Measurements from ENCODE around the gene ATL1.
"Not testable (repeated sequence)": the region's sequence is repeated elsewhere in the genome, so short reads cannot be mapped to it uniquely, and the experiment has no call there.

The ATL1 gene

DNA sequence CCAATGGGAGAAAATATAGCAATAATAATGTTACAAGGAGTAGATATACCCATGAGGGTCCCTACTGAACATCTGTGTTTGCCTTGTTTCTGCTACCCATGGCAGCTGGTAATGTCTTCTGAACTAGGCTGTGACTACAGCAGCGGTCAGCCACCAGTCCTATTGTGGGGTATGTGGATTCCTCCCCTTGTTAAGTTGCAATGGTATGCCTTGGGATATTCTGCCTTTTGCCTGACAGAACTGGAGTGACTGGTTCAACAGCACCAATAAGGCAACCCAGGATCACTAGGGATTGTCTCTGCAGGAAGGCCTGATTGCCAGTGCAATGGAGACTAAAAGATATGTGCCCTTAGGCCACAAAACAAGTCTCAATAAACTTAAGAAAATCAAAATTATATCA is 9.7 kb upstream of the ATL1 start:
- Histone ChIP-seq H3K4me1 (ENCODE audit: low read depth, poor library complexity, severe bottlenecking) (no peaks in the 10 kb centered on the region), H2AFZ (ENCODE audit: low read depth) (no peak overlapping the region), H3K36me3 (ENCODE audit: insufficient read depth) (no peaks in the 10 kb centered on the region), H4K20me1 (ENCODE audit: insufficient read depth) (no peaks in the 10 kb centered on the region), H3K4me3 (IDR thresholded peaks at IDR 0.05; ENCODE audit: insufficient read depth, low read depth, low read length) (no peak overlapping the region), H3K9ac (no peak overlapping the region), H3K27me3 (ENCODE audit: insufficient read depth, low read depth) (no peaks in the 10 kb centered on the region), H3K27ac (no peak overlapping the region), H3K4me2 (no peak overlapping the region), H3K79me2 (ENCODE audit: insufficient read depth, low read depth) (no peaks in the 10 kb centered on the region)
- TF ChIP-seq, protein P1, sequence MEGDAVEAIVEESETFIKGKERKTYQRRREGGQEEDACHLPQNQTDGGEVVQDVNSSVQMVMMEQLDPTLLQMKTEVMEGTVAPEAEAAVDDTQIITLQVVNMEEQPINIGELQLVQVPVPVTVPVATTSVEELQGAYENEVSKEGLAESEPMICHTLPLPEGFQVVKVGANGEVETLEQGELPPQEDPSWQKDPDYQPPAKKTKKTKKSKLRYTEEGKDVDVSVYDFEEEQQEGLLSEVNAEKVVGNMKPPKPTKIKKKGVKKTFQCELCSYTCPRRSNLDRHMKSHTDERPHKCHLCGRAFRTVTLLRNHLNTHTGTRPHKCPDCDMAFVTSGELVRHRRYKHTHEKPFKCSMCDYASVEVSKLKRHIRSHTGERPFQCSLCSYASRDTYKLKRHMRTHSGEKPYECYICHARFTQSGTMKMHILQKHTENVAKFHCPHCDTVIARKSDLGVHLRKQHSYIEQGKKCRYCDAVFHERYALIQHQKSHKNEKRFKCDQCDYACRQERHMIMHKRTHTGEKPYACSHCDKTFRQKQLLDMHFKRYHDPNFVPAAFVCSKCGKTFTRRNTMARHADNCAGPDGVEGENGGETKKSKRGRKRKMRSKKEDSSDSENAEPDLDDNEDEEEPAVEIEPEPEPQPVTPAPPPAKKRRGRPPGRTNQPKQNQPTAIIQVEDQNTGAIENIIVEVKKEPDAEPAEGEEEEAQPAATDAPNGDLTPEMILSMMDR (conservative IDR thresholded peaks at IDR 0.05; ENCODE audit: low read depth, low read length), result no peak

DNA sequence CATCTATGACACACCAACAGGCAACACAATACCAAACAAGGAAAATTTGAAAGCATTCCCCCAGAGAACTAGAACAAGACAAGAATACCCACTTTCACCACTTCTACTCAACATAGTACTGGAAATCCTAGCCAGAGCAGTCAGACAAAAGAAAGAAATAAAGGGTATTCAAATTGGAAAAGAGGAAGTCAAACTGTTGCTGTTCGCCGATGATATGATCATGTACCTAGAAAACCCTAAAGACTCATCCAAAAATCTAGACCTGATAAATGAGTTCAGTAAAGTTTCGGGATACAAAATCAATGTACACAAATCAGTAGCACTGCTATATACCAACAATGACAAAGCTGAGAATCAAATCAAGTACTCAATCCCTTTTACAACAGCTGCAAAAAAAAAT is 8.1 kb upstream of the ATL1 start:
- no peak overlapping the region for H3K9ac ChIP-seq
- H3K27ac ChIP-seq, result no peak overlapping the region
- H2AFZ ChIP-seq (ENCODE audit: low read depth), result no peak overlapping the region
- H3K4me1 ChIP-seq (ENCODE audit: low read depth, poor library complexity, severe bottlenecking), result no peaks in the 10 kb centered on the region
- no peaks in the 10 kb centered on the region for H3K79me2 ChIP-seq (ENCODE audit: insufficient read depth, low read depth)
- TF ChIP-seq, protein P1 (conservative IDR thresholded peaks at IDR 0.05; ENCODE audit: low read depth, low read length), result no peak
- H3K4me2 ChIP-seq, result no peak overlapping the region
- no peaks in the 10 kb centered on the region for H3K36me3 ChIP-seq (ENCODE audit: insufficient read depth)
- H4K20me1 ChIP-seq (ENCODE audit: insufficient read depth), result no peaks in the 10 kb centered on the region
- no peaks in the 10 kb centered on the region for H3K27me3 ChIP-seq (ENCODE audit: insufficient read depth, low read depth)
- H3K4me3 ChIP-seq (IDR thresholded peaks at IDR 0.05; ENCODE audit: insufficient read depth, low read depth, low read length), result no peak overlapping the region

DNA sequence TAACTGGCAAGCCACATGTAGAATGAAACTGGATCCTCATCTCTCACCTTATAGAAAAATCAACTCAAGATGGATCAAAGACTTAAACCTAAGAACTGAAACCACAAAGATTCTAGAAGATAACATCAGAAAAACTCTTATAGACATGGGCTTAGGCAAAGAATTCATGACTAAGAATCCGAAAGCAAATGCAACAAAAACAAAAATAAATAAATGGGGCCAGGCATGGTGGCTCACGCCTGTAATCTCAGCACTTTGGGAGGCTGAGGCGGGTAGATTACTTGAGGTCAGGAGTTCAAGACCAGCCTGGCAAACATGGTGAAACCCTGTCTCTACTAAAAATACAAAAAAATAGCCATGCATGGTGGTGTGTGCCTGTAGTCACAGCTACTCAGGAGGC is 7.1 kb upstream of the ATL1 start:
- H3K4me1 ChIP-seq (ENCODE audit: low read depth, poor library complexity, severe bottlenecking); H3K27ac ChIP-seq; H3K4me3 ChIP-seq (IDR thresholded peaks at IDR 0.05; ENCODE audit: insufficient read depth, low read depth, low read length); H3K4me2 ChIP-seq; H3K27me3 ChIP-seq (ENCODE audit: insufficient read depth, low read depth); H2AFZ ChIP-seq (ENCODE audit: low read depth); H3K79me2 ChIP-seq (ENCODE audit: insufficient read depth, low read depth); H4K20me1 ChIP-seq (ENCODE audit: insufficient read depth); H3K9ac ChIP-seq; H3K36me3 ChIP-seq (ENCODE audit: insufficient read depth): not testable (repeated sequence)

DNA sequence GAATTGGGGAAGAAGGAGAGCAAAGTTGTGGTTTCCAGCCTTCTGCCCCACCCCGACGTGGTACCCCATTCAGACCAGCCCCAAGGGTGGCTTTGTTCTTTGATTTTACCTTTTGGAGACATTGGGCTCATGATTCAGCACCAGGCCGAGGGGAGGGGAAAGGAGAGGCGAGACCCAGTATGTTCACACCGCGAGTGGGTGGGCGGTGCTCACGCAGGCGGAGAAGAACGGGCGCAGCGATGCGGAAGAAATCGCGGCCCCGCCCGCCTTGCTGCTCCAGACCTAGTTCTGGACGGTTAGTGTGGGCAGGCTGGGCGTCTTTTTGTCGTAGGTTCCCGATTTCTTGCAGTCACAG is 963 bp downstream of the ATL1 start:
- Histone ChIP-seq H3K9ac (no peak overlapping the region), H3K79me2 (ENCODE audit: insufficient read depth, low read depth) (no peaks in the 10 kb centered on the region), H3K4me3 (IDR thresholded peaks at IDR 0.05; ENCODE audit: insufficient read depth, low read depth, low read length) (no peak overlapping the region), H3K27ac (no peak overlapping the region), H3K4me1 (ENCODE audit: low read depth, poor library complexity, severe bottlenecking) (no peaks in the 10 kb centered on the region), H3K36me3 (ENCODE audit: insufficient read depth) (no peaks in the 10 kb centered on the region), H4K20me1 (ENCODE audit: insufficient read depth) (no peaks in the 10 kb centered on the region), H3K4me2 (no peak overlapping the region), H3K27me3 (ENCODE audit: insufficient read depth, low read depth) (no peaks in the 10 kb centered on the region), H2AFZ (ENCODE audit: low read depth) (no peak overlapping the region)
- TF ChIP-seq, protein P1 (conservative IDR thresholded peaks at IDR 0.05; ENCODE audit: low read depth, low read length), result no peak

DNA sequence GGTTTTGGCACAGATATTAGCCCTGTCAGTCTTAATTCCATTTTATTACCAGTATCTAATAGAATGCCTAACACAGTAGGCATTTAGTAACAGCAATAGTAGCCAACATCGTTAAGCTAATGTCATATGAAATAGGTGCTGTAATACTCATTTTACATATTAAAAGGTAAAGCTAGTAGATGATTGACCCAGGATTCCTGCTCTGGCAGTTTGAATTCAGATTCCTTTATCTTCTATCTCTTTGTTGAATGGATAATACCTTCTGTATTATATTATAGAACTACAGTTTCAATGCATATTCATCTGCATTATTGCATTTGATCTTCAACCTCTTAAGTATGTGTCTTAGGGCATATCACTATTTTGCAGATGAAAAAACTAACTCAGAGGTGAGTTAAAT is 2.9 kb downstream of the ATL1 start:
- TF ChIP-seq, protein P1 (conservative IDR thresholded peaks at IDR 0.05; ENCODE audit: low read depth, low read length), result no peak
- Histone ChIP-seq H3K36me3 (ENCODE audit: insufficient read depth) (no peaks in the 10 kb centered on the region), H2AFZ (ENCODE audit: low read depth) (no peak overlapping the region), H3K4me3 (IDR thresholded peaks at IDR 0.05; ENCODE audit: insufficient read depth, low read depth, low read length) (no peak overlapping the region), H3K9ac (no peak overlapping the region), H3K79me2 (ENCODE audit: insufficient read depth, low read depth) (no peaks in the 10 kb centered on the region), H3K27ac (no peak overlapping the region), H3K27me3 (ENCODE audit: insufficient read depth, low read depth) (no peaks in the 10 kb centered on the region), H3K4me1 (ENCODE audit: low read depth, poor library complexity, severe bottlenecking) (no peaks in the 10 kb centered on the region), H4K20me1 (ENCODE audit: insufficient read depth) (no peaks in the 10 kb centered on the region), H3K4me2 (no peak overlapping the region)
